GM19372 (cell line): ENCODE data around the gene ITGAL.
"Not testable (repeated sequence)": the region's sequence is repeated elsewhere in the genome, so short reads cannot be mapped to it uniquely, and the experiment has no call there.

Source experiments
- ATAC-seq: cut with Tn5 transposase; IDR thresholded peaks from one replicate; pipeline ENCODE4 v1.9.1; 2021; ENCODE audit warnings: mild to moderate bottlenecking, low read depth, moderate library complexity; ENCODE audit not compliant: unreplicated experiment

Gene ITGAL

GRCh38 chr16:30524575-30525568, 52.3 kb downstream of the ITGAL start:
- ATAC-seq = no peak

DNA sequence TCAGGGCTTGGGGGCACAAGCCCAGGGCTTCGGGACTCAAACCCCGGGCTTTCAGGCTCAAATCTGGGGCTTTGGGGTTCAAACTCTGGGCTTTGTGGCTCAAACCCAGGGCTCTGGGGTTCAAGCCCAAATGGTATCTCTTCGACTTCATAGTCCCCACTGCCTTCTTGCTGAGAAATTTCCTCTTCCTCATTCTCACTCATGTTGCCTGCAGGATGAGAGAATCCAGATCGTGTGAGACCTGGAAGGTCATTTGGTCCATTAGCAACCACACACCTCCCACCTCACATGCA, 53.2 kb downstream of the ITGAL start:
- ATAC-seq = no peak

DNA sequence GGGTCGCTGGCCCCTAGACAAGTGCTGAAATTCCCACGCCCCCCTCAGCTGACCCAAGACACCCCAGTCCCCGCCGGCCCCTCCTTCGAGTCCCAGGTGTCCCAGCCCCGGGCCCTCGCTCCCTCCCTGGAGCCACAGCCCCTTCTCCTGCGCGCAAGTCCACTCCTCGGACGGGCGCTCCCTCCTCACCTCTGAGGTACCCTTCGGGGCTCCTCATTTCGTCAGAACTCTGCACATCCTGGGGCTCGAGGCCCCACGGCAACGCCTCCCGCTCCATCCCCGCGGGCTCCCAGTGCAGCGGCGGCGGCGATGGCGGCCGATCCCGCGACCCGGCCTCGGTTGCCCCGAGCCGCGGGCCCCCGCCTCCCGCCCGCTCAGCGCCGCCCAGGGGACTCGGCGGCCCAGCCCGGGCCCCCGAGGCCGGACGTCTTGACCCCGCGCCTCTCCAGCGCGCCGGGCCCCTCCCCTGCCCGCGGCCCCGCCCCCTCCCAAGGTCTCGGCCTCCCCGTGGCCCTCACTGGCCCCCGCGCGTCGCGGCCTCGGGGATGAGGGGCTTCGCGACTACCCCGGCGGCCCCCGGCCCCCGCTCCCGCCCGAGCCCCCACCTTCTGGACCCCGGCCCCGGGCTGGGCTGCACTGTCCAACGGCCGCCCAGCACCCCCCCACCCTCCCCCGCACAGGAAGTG, 53.7 kb downstream of the ITGAL start, which contains the start of gene ZNF768:
TSS of gene ZNF768 (minus strand) at position 430 of the 686 bp plus-strand sequence. CDS start at position 277, 153 bp downstream.
- ATAC-seq = peak; percentile 22

GRCh38 chr16:30526823-30527634, 54.5 kb downstream of the ITGAL start:
- ATAC-seq = peak; percentile 78

GRCh38 chr16:30527635-30528178, 55.2 kb downstream of the ITGAL start:
- ATAC-seq = no peak

DNA sequence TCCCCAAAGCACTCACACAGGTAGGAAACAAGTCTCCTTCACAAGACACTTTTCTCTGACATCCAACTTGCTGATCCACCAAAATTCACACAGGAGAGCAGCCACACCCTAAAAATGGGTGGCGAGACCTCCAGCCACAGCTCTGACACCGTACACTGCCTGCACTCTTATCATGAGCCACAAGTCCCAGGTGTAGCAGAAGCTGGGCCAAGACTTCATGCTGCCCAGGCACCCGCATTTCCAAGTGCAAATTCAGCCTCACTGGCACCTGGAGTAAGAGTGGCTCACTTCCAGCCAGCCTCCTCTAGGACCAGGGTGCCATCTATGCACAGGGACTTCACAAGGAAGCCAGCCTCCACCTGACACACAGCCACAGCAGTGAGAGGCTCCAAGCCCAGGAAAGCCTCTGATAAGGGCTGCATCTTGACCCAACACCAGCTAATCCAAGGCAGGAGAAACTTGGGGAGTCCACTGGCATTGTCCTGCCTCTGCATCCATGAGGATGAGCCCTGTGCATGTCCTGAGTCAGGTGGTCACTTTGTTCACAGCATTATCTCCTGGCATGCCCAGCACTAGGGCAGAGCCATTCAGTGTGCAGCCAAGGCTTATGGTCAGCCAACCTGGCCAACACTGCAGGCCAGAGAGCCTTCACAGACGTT, 56.4 kb downstream of the ITGAL start:
- no peak for ATAC-seq

DNA sequence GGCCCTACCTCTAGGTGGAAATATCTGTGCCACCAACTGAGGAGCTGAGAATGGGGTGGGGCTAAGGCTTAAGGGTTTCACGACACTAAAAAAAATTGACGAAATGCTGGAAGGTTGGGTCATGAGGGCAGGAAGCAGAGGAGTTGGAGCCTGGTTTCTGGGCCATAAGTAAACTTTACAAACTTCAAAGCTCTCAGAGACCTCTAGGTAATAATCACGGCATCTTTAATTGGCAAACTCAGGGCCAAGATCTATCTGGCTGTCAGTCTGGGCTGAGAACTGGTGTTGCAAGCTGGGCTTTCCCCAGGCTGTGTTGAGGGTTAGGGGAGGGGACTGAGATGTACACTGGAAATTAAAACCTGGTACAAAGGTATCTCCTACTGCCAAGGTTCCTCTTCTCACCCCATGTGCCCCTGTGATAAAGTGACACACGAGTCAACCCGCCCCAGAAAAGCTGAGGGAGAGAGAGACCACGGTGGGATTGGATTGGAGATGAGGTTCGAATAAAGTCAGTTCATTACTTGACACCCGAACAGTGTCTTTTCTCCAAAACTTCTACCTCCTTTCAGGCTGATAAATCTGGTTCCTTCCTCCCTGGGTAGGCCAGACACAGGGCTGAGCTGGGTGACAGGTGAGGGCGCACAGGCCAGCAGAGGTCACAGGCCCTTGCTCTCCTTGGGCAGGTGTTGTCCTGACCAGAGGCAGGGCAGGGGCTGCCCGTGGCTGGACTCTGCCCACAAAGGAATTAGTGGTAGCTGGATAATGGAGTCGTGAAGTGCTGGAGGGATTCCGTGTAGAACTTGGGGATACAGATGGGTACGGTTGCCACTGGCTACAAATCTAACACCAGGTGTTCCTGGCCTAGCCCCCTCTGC, 57.9 kb downstream of the ITGAL start:
- no peak for ATAC-seq

- ATAC-seq = no peak
These were observed 60.0 kb downstream of the ITGAL start for GRCh38 chr16:30532285-30533145.

- ATAC-seq = no peak
These were observed 60.6 kb downstream of the ITGAL start for GRCh38 chr16:30533146-30533522.

DNA sequence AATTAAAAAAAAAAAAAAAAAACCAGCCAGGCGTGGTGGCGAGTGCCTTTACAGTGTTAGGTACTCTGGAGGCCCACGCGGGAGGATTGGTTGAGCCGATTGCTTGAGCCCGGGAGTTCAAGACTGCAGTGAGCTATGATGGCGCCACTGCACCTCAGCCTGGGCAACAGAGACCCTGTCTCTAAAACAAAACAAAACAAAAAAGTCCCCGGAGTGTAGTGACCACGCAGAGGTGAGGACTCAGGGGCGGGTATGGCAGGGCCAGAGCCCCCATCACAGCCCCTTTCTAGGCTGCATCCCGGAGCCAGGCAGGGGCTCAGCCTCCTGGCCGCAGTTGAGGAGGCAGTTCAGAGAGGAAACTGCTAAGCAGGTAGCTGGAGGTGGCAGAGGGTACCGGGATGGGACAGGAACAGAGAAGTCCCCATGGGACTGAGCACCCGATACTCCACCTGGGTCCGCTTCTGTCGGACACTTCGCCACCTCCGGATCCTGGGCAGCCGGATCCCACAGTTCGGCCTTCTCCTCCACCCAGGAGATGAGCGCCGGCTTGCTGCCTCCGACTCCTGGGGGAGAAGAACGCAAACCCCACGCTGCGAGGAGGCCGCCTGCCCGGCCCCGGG, 61.3 kb downstream of the ITGAL start:
- peak; percentile 15 for ATAC-seq

- ATAC-seq = peak; percentile 74
These were observed 62.0 kb downstream of the ITGAL start, which contains the start of gene ZNF747 for GRCh38 chr16:30534368-30535105. TSS of gene ZNF747 (minus strand) at chr16:30534858. CDS start at chr16:30534679, 179 bp downstream.

DNA sequence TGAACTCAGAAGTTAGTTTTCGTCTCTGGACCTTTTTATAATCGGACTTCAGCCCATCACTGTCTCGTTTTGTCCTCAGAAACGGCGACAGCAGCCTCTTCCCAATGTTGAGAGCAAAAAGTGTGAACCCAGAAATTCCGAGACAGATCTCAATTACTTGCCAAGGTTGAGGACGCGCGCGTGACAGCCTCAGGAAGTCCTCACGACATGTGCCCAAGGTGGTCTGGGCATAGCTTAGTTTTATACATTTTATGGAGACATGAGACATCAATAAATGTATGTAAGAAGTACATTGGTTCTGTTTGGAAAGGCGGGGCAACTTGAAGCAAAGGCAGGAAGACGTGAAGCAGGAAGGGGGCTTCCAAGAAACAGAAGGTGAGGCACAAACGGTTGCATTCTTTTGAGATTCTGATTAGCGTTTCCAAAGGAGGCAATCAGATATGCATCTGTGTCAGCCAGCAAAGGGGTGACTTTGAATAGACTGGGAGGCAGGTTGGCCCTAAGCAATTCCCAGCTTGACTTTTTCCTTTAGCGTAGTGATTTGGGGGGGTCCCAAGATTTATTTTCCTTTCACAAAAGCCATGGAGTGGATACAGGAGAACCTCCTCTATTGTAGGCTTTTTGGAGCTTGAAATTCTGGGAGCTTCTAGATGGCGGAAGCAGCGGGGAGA, 62.7 kb downstream of the ITGAL start:
- ATAC-seq = peak; percentile 22

- ATAC-seq = no peak
These were observed 63.2 kb downstream of the ITGAL start for GRCh38 chr16:30535777-30536190.

GRCh38 chr16:30536391-30537024, 64.0 kb downstream of the ITGAL start:
- ATAC-seq = not testable (repeated sequence)

- ATAC-seq = no peak
These were observed 66.7 kb downstream of the ITGAL start for GRCh38 chr16:30539000-30539964.
